Measurements from ENCODE around the gene COL19A1.
"Not testable (repeated sequence)": the region's sequence is repeated elsewhere in the genome, so short reads cannot be mapped to it uniquely, and the experiment has no call there.

Gene COL19A1

DNA sequence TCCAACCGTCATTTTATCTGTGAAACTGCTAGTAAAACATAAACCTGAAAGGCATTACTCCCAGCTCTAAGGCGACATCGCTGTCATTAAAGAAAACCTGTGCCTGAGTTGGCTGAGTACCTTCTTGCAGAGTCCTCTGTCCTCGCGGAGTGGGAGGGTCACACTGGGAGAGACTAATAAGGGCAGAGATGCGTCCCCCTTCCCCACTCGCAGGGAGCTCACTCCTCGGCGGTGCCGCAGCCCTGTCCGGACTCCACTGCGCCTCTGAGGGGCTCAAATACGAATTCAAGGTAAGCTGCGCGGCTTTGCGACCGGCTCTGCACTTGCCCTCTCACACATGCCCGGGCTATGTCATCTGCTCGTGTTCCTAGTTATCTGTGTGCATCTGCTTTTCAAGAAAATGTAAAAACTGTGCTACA lies at the start of gene COL19A1:
TSS of gene COL19A1 (plus strand) at position 206 of the 419 bp plus-strand sequence. CDS start 13,012 bp downstream, outside the sequence.
- Histone ChIP-seq H3K27ac (ENCODE audit: low read length) (no peak within 1 kb of the TSS), H3K9ac (ENCODE audit: low read depth, low read length) (peak within 1 kb of the TSS; percentile 3; the same call in 1 of the 2 replicates), H3K9me3 (ENCODE audit: insufficient read depth, low read depth, low read length) (no peaks in the 10 kb centered on the region), H3K36me3 (ENCODE audit: insufficient read depth, low read depth, low read length) (no peaks in the 10 kb centered on the region), H3K4me1 (ENCODE audit: insufficient read depth, low read length) (peaks cover 4% of the 10 kb centered on the region; the same call in 1 of the 2 replicates), H3K27me3 (ENCODE audit: insufficient read depth, low read length) (peaks cover 43% of the 10 kb centered on the region), H3K4me3 (ENCODE audit: low read length) (peak within 1 kb of the TSS; percentile 72)

DNA sequence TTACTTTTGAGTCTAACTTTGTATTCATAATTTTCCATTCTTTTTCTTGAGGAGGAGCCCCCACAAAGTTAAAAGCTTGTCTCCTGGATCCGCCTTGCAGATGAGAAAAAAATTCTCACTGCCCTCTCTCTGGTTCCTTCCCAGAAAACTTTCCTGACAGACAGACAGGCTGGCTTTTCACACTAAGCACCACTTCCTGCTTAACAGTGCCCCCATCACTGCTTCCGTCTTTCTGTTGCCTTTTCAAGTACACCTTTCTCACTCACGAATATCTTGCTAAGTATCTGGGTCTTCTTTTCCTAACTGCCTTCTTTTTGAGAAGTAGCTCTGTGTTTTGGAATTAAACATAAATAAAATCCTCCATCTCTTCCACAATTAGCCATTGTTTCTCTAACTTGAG lies 49.8 kb upstream of the COL19A1 start:
- no peak overlapping the region for H3K9ac ChIP-seq (ENCODE audit: low read depth, low read length)
- H3K4me3 ChIP-seq (ENCODE audit: low read length): no peak overlapping the region
- no peaks in the 10 kb centered on the region for H3K9me3 ChIP-seq (ENCODE audit: insufficient read depth, low read depth, low read length)
- H3K4me1 ChIP-seq (ENCODE audit: insufficient read depth, low read length): peaks cover 21% of the 10 kb centered on the region; the same call in 1 of the 2 replicates
- H3K27ac ChIP-seq (ENCODE audit: low read length): no peak overlapping the region
- no peaks in the 10 kb centered on the region for H3K27me3 ChIP-seq (ENCODE audit: insufficient read depth, low read length)
- H3K36me3 ChIP-seq (ENCODE audit: insufficient read depth, low read depth, low read length): no peaks in the 10 kb centered on the region

DNA sequence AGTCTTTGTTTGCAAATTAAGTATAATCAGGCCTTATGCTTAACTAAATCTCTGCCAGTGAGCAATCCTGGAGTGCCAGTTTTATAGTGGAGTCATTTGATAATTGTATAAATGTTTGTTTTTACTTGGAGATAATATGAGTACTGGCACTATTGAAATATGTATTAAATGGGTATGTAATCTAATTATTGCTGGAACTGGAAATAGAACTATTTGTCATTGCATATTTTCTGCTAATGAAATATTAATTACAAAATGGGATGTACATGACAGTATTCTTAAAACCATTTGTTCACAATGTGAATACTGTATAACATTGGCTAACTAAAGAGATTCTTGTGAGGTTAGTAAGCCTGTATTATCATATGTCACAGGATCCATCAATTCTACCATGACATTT lies 49.0 kb upstream of the COL19A1 start:
- H3K27ac ChIP-seq (ENCODE audit: low read length): no peak overlapping the region
- H3K4me3 ChIP-seq (ENCODE audit: low read length): no peak overlapping the region
- no peaks in the 10 kb centered on the region for H3K27me3 ChIP-seq (ENCODE audit: insufficient read depth, low read length)
- peaks cover 21% of the 10 kb centered on the region; the same call in 1 of the 2 replicates for H3K4me1 ChIP-seq (ENCODE audit: insufficient read depth, low read length)
- H3K9me3 ChIP-seq (ENCODE audit: insufficient read depth, low read depth, low read length): no peaks in the 10 kb centered on the region
- H3K36me3 ChIP-seq (ENCODE audit: insufficient read depth, low read depth, low read length): no peaks in the 10 kb centered on the region
- H3K9ac ChIP-seq (ENCODE audit: low read depth, low read length): no peak overlapping the region

GRCh38 chr6:69818223-69818930 lies 48.0 kb upstream of the COL19A1 start:
- Histone ChIP-seq H3K27me3 (ENCODE audit: insufficient read depth, low read length) (no peaks in the 10 kb centered on the region), H3K27ac (ENCODE audit: low read length) (no peak overlapping the region), H3K9ac (ENCODE audit: low read depth, low read length) (no peak overlapping the region), H3K4me3 (ENCODE audit: low read length) (no peak overlapping the region), H3K9me3 (ENCODE audit: insufficient read depth, low read depth, low read length) (no peaks in the 10 kb centered on the region), H3K4me1 (ENCODE audit: insufficient read depth, low read length) (peaks cover 18% of the 10 kb centered on the region; the same call in 1 of the 2 replicates), H3K36me3 (ENCODE audit: insufficient read depth, low read depth, low read length) (no peaks in the 10 kb centered on the region)

- no peak overlapping the region for H3K9ac ChIP-seq (ENCODE audit: low read depth, low read length)
- H3K4me1 ChIP-seq (ENCODE audit: insufficient read depth, low read length): peaks cover 11% of the 10 kb centered on the region; the same call in 1 of the 2 replicates
- no peaks in the 10 kb centered on the region for H3K36me3 ChIP-seq (ENCODE audit: insufficient read depth, low read depth, low read length)
- no peaks in the 10 kb centered on the region for H3K9me3 ChIP-seq (ENCODE audit: insufficient read depth, low read depth, low read length)
- H3K27ac ChIP-seq (ENCODE audit: low read length): no peak overlapping the region
- no peak overlapping the region for H3K4me3 ChIP-seq (ENCODE audit: low read length)
- H3K27me3 ChIP-seq (ENCODE audit: insufficient read depth, low read length): no peaks in the 10 kb centered on the region
Measured at GRCh38 chr6:69819138-69819537, 47.2 kb upstream of the COL19A1 start.

DNA sequence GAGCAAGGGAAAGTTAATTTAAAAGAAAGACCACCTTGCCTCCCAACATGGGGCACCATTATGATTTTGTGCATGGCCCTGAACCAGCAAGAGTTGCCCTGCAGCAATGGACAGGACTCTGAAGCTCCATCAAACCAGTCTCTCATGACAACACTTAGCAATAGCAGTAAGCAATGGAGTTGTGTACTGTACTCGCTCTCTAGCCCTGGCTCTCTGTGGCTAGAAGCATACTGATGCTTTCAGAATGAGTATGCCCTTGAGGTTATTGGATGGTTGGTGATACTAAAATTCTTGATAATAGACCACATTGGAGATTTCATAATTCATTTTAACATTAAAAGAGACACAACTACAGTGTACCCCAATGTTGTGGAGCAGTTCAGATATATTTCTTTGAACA lies 46.3 kb upstream of the COL19A1 start:
- Histone ChIP-seq H3K4me3 (ENCODE audit: low read length) (no peak overlapping the region), H3K27me3 (ENCODE audit: insufficient read depth, low read length) (no peaks in the 10 kb centered on the region), H3K9ac (ENCODE audit: low read depth, low read length) (no peak overlapping the region), H3K9me3 (ENCODE audit: insufficient read depth, low read depth, low read length) (no peaks in the 10 kb centered on the region), H3K4me1 (ENCODE audit: insufficient read depth, low read length) (peaks cover 5% of the 10 kb centered on the region; the same call in 1 of the 2 replicates), H3K27ac (ENCODE audit: low read length) (no peak overlapping the region), H3K36me3 (ENCODE audit: insufficient read depth, low read depth, low read length) (no peaks in the 10 kb centered on the region)

DNA sequence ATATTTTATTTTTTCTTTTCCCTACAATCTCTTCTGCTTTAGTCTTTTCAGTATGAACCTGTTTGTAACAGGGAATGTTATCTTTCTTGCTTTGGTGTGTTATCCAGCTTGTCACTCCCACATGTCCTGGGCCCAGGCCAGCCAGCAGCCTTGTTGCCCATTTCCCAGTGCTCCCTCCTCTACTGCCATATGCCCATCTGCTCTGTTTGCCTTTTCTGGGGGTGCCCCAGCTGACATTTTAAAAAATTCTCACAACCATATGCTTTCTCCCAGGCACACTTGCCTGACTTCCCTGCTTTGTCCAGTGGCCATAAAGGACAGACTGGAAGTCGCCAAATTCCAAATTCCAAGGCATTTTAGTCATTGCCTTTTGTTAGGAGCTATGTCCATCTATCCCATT lies 45.9 kb upstream of the COL19A1 start:
- Histone ChIP-seq H3K9me3 (ENCODE audit: insufficient read depth, low read depth, low read length) (no peaks in the 10 kb centered on the region), H3K36me3 (ENCODE audit: insufficient read depth, low read depth, low read length) (no peaks in the 10 kb centered on the region), H3K4me3 (ENCODE audit: low read length) (no peak overlapping the region), H3K27ac (ENCODE audit: low read length) (no peak overlapping the region), H3K4me1 (ENCODE audit: insufficient read depth, low read length) (peaks cover 4% of the 10 kb centered on the region; the same call in 1 of the 2 replicates), H3K9ac (ENCODE audit: low read depth, low read length) (no peak overlapping the region), H3K27me3 (ENCODE audit: insufficient read depth, low read length) (no peaks in the 10 kb centered on the region)

- H3K27ac ChIP-seq (ENCODE audit: low read length); H3K9ac ChIP-seq (ENCODE audit: low read depth, low read length); H3K27me3 ChIP-seq (ENCODE audit: insufficient read depth, low read length); H3K4me3 ChIP-seq (ENCODE audit: low read length); H3K4me1 ChIP-seq (ENCODE audit: insufficient read depth, low read length); H3K9me3 ChIP-seq (ENCODE audit: insufficient read depth, low read depth, low read length); H3K36me3 ChIP-seq (ENCODE audit: insufficient read depth, low read depth, low read length): not testable (repeated sequence)
Measured at GRCh38 chr6:69824355-69824754, 42.0 kb upstream of the COL19A1 start.

GRCh38 chr6:69825904-69826303 lies 40.5 kb upstream of the COL19A1 start:
- Histone ChIP-seq H3K27me3 (ENCODE audit: insufficient read depth, low read length) (no peaks in the 10 kb centered on the region), H3K4me3 (ENCODE audit: low read length) (no peak overlapping the region), H3K9ac (ENCODE audit: low read depth, low read length) (no peak overlapping the region), H3K9me3 (ENCODE audit: insufficient read depth, low read depth, low read length) (no peaks in the 10 kb centered on the region), H3K36me3 (ENCODE audit: insufficient read depth, low read depth, low read length) (no peaks in the 10 kb centered on the region), H3K4me1 (ENCODE audit: insufficient read depth, low read length) (no peaks in the 10 kb centered on the region), H3K27ac (ENCODE audit: low read length) (no peak overlapping the region)

DNA sequence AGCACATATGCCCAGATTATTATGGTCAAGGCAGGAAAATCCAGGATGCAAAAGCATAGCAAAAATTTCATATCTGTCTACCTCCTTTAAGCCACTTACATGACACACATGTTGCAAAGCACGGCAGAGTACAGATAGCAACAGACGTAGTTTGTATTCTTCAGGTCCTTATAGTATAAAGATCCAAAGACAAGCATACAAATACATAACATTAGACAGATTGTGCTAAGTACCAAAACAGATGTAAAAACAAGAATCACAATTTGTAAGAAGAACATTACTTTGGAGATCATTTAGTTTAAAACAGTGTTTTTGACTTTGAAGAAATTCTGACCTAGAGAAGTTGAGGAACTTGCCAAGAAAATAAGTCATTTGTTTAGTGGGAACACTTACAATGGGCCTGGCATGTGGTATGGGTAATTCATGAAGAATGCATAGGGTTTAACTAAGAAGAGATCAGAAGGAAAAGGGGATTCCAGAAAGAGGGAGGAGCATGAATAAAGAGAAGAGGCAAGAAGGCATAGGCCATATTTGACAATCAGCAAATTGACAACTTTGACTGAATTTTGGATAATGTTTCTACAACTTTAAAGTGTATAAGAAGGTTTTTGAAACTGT lies 39.0 kb upstream of the COL19A1 start:
- Histone ChIP-seq H3K27ac (ENCODE audit: low read length) (no peak overlapping the region), H3K27me3 (ENCODE audit: insufficient read depth, low read length) (no peaks in the 10 kb centered on the region), H3K9me3 (ENCODE audit: insufficient read depth, low read depth, low read length) (no peaks in the 10 kb centered on the region), H3K36me3 (ENCODE audit: insufficient read depth, low read depth, low read length) (no peaks in the 10 kb centered on the region), H3K4me3 (ENCODE audit: low read length) (no peak overlapping the region), H3K9ac (ENCODE audit: low read depth, low read length) (no peak overlapping the region), H3K4me1 (ENCODE audit: insufficient read depth, low read length) (no peaks in the 10 kb centered on the region)

DNA sequence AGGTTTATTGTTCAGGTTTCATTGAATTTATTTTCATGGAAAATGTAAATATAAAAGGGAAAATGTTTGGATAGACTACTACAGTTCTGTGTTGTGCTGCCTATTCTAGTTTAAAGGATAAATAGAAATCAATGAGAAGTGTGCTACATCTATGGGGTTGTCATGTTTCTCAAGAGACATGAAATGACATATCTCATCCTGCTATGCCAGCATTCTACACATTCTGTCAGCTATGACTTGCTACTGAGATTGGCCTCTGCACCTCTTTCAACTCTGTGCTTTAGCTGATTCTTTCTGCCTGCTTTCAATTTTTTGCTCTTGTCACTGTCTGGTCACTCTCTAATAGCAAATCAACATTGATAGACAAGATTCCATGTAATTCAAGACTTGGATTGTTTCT lies 33.8 kb upstream of the COL19A1 start:
- H3K9ac ChIP-seq (ENCODE audit: low read depth, low read length): no peak overlapping the region
- no peaks in the 10 kb centered on the region for H3K4me1 ChIP-seq (ENCODE audit: insufficient read depth, low read length)
- H3K27me3 ChIP-seq (ENCODE audit: insufficient read depth, low read length): no peaks in the 10 kb centered on the region
- H3K36me3 ChIP-seq (ENCODE audit: insufficient read depth, low read depth, low read length): no peaks in the 10 kb centered on the region
- no peaks in the 10 kb centered on the region for H3K9me3 ChIP-seq (ENCODE audit: insufficient read depth, low read depth, low read length)
- no peak overlapping the region for H3K27ac ChIP-seq (ENCODE audit: low read length)
- H3K4me3 ChIP-seq (ENCODE audit: low read length): no peak overlapping the region
